ENCODE data around the gene TBC1D16. TPM values are rescaled to one million over a fixed set of nuclear protein-coding genes. Genes with fewer than 3 reads are reported as not detected.

TBC1D16 gene, protein sequence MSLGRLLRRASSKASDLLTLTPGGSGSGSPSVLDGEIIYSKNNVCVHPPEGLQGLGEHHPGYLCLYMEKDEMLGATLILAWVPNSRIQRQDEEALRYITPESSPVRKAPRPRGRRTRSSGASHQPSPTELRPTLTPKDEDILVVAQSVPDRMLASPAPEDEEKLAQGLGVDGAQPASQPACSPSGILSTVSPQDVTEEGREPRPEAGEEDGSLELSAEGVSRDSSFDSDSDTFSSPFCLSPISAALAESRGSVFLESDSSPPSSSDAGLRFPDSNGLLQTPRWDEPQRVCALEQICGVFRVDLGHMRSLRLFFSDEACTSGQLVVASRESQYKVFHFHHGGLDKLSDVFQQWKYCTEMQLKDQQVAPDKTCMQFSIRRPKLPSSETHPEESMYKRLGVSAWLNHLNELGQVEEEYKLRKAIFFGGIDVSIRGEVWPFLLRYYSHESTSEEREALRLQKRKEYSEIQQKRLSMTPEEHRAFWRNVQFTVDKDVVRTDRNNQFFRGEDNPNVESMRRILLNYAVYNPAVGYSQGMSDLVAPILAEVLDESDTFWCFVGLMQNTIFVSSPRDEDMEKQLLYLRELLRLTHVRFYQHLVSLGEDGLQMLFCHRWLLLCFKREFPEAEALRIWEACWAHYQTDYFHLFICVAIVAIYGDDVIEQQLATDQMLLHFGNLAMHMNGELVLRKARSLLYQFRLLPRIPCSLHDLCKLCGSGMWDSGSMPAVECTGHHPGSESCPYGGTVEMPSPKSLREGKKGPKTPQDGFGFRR
- total RNA-seq = 1 to 10 TPM; 5.4 TPM

DNA sequence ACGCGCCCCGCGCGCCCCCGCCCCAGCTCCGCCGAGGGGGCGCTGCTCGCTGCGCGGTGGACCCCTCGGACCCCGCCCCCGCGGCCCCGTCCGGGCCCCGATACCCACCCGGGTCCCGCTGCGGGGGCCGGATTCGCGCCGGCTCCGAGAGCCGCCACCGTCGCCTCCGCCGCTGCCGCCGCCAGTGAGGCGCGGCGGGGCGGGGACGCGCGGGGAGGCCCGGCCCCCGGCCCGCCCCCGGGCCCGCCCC is at the start of gene TBC1D16:
Gene TBC1D16, minus strand, starts transcription at position 186 of the 250 bp plus-strand sequence. CDS start 22,325 bp downstream, outside the sequence.
- Mint-ChIP-seq H3K27ac (no peak within 1 kb of the TSS), H3K27me3 (peaks cover 7% of the 10 kb centered on the region), H3K9me3 (no peaks in the 10 kb centered on the region), H3K36me3 (no peaks in the 10 kb centered on the region), H3K4me3 (peak within 1 kb of the TSS; percentile 80), H3K4me1 (ENCODE audit: low read depth) (peaks cover 8% of the 10 kb centered on the region)
- ChIA-PET CTCF (interaction anchor here (3.8 kb wide), 1 partner anchor 27 kb away, joined by 19 read pairs; no protein-coding TSS in a partner anchor), POLR2A (no interaction called here)
- no peak for DNase-seq
- intact Hi-C loops (cut with micrococcal nuclease) = loop anchor here (5.0 kb wide), 1 partner anchor 38 kb away; no protein-coding TSS in a partner anchor

DNA sequence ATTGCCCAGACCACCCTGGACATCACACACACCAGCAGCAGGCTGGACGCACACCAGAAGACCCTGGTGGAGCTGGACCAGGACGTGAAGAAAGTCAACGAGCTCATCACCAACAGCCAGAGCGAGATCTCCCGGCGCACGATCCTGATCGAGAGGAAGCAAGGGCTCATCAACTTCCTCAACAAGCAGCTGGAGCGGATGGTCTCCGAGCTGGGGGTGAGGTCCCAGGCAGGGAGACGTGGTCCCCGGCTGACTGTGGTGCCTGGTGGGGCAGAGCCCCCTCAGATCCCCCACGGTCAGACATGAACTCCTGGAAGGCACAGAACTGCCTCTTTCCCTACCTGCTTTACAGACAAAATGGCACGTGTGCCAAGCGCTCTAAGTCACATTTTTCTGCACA is 49.1 kb upstream of the TBC1D16 start:
- Mint-ChIP-seq H3K27me3 (peaks cover 2% of the 10 kb centered on the region), H3K27ac (no peak overlapping the region), H3K36me3 (no peaks in the 10 kb centered on the region), H3K4me1 (ENCODE audit: low read depth) (no peaks in the 10 kb centered on the region), H3K4me3 (no peak overlapping the region), H3K9me3 (no peaks in the 10 kb centered on the region)
- POLR2A ChIA-PET = no interaction called here
- no peak for DNase-seq
- intact Hi-C loops (cut with micrococcal nuclease) = no loop called here
- CTCF ChIA-PET = interaction anchor here (1.4 kb wide), 1 partner anchor 17 kb away, joined by 6 read pairs; the partner anchor contains the start of gene GAA

DNA sequence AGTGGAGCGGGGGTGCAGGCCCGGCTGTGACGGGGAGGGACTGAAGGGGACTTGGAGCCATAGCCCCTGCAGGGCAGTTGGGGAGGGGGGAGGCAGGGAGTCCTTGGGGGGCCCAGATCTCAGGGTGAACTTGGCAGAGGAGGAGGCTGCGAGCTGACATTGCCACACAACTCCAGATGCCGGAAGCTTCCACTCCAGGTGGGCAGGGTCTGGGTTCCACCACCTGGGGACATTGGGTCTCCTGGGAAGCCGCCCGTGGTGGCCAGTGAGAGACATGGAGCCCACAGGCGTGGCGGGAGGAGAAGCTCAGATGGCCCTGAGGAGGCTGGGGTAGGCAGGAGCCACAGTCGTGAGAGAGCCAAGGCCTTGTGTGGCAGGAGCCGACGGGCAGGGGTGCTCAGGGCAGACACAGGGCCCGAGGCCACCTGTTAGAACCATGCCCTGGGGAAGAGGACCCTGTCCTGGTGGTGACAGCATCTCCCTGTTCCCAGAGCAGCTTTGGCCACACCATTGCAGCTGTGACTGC is 47.5 kb upstream of the TBC1D16 start:
- POLR2A ChIA-PET = no interaction called here
- Mint-ChIP-seq H3K27me3 (peaks cover 2% of the 10 kb centered on the region), H3K4me3 (no peak overlapping the region), H3K27ac (no peak overlapping the region), H3K36me3 (no peaks in the 10 kb centered on the region), H3K9me3 (no peaks in the 10 kb centered on the region), H3K4me1 (ENCODE audit: low read depth) (no peaks in the 10 kb centered on the region)
- DNase-seq = no peak
- CTCF ChIA-PET = interaction anchor here (0.7 to 2.7 kb wide), 12 partner anchors 8 to 169 kb away, joined by 3 to 18 read pairs (median 4); partner anchors contain the start of gene GAA
- intact Hi-C loops (cut with micrococcal nuclease) = loop anchor here (2.0 kb wide), 1 partner anchor 18 kb away; the partner anchor contains the start of gene GAA

DNA sequence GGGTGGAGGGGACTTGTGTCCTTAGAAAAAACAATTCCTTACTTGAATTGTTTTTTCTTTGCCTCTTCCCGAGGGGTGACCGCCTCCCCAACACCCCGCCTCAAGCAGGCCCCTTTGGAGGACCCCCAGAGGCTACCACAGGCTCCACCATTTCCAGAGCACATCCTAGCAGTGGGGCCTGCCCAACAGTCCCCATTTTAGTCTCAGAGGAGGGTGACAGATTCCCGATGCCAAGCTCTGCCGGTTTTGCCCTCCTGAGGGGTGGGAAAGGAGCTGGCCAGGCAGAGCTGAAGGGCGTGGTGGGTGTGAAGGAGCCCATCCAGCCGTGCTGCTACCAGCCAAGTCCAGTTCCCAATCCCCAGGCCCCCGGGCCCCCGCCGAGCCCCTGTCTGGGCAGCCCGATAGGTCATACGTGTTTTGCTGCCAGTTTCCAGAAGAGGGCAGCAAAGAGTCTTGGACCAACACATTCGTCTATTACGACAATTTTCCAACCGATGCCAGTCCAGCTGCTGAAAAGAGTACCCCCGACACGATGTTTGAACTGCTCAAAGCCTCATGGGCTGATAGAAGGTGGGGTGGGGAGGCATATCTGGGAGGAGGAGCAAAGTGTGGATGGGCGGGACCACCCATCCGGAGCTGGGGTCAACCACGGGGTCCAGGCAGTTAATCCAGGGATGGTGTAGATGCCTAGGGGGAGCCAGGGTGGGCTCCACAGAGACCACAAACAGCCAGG is 46.9 kb upstream of the TBC1D16 start:
- POLR2A ChIA-PET = no interaction called here

DNA sequence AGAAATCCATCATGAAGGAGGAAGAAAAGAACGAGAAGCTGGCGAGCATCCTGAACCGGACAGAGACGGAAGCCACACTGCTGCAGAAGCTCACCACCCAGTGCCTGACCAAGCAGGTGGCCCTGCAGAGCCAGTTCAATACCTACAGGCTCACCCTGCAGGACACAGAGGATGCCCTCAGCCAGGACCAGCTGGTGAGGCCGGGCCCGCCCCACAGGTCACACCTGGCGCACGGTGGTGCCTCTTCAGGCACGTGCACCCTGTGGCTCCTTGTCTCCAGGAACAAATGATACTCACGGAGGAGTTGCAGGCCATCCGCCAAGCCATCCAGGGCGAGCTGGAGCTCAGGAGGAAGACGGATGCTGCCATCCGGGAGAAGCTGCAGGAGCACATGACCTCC is 45.9 kb upstream of the TBC1D16 start:
- intact Hi-C loops (cut with micrococcal nuclease) = no loop called here

More for the DNA sequence above, 46.9 kb upstream of the TBC1D16 start:
- intact Hi-C loops (cut with micrococcal nuclease) = loop anchor here (2.0 kb wide), 1 partner anchor 18 kb away; the partner anchor contains the start of gene GAA
- Mint-ChIP-seq H3K9me3 (no peaks in the 10 kb centered on the region), H3K4me1 (ENCODE audit: low read depth) (no peaks in the 10 kb centered on the region), H3K36me3 (no peaks in the 10 kb centered on the region), H3K4me3 (no peak overlapping the region), H3K27me3 (peaks cover 5% of the 10 kb centered on the region), H3K27ac (no peak overlapping the region)
- CTCF ChIA-PET = interaction anchor here (0.7 to 2.7 kb wide), 12 partner anchors 9 to 170 kb away, joined by 3 to 18 read pairs (median 4); partner anchors contain the start of gene GAA
- DNase-seq = peak; percentile 73

DNA sequence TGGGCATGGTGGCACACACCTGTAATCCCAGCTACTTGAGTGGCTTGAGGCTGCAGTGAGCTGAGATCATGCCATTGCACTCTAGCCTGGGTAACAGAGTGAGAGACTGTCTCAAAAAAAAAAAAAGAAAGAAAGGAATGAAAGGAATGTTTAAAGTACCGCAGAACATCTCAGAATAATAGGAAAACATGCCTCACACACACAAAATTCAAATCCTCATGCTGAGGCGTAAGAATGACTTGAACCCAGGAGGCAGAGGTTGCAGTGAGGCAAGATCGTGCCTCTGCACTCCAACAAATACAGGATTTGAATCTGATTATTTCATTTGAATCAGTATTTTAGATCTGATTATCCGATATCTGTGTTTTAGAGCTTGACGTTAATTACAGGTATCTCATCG is 44.4 kb upstream of the TBC1D16 start:
- ChIA-PET POLR2A (interaction anchor here (0.7 kb wide), 1 partner anchor 59 kb away, joined by 3 read pairs; no protein-coding TSS in a partner anchor), CTCF (no interaction called here)
- no peak overlapping the region for H3K4me3 Mint-ChIP-seq
- H3K27ac Mint-ChIP-seq = no peak overlapping the region
- no peaks in the 10 kb centered on the region for H3K36me3 Mint-ChIP-seq
- peaks cover 7% of the 10 kb centered on the region for H3K27me3 Mint-ChIP-seq
- H3K4me1 Mint-ChIP-seq (ENCODE audit: low read depth) = no peaks in the 10 kb centered on the region
- no peak for DNase-seq
- intact Hi-C loops (cut with micrococcal nuclease) = no loop called here
- no peaks in the 10 kb centered on the region for H3K9me3 Mint-ChIP-seq

More for the DNA sequence above, 45.9 kb upstream of the TBC1D16 start:
- no peaks in the 10 kb centered on the region for H3K36me3 Mint-ChIP-seq
- no peak overlapping the region for H3K27ac Mint-ChIP-seq
- no peaks in the 10 kb centered on the region for H3K9me3 Mint-ChIP-seq
- ChIA-PET CTCF (interaction anchor here (0.8 to 2.7 kb wide), 6 partner anchors 10 to 73 kb away, joined by 3 to 18 read pairs (median 5); partner anchors contain the start of gene GAA), POLR2A (no interaction called here)
- H3K4me3 Mint-ChIP-seq = no peak overlapping the region
- H3K27me3 Mint-ChIP-seq = peaks cover 7% of the 10 kb centered on the region
- no peak for DNase-seq
- H3K4me1 Mint-ChIP-seq (ENCODE audit: low read depth) = no peaks in the 10 kb centered on the region

DNA sequence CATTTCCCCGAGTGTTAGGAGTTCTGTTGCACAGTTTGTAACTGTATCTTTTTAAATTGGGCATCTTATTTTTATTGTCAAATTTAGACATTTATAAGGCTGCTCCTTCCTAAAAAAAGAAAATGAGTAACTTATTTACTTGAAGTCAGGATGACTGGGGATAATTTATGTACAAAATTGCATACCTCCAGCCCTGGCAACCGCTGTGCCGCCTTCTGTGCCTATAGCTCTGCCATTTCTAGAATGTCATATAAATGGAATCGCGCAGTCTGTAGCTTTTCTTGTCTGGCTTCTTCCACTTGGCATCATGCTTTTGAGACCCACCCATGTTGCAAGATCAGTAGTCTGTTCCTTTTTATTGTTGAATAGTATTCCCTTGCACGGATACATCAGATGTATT is 36.7 kb upstream of the TBC1D16 start:
- CTCF ChIA-PET = interaction anchor here (1.5 kb wide), 1 partner anchor 64 kb away, joined by 4 read pairs; no protein-coding TSS in a partner anchor
- POLR2A ChIA-PET = no interaction called here
- no peak for DNase-seq
- peaks cover under 1% of the 10 kb centered on the region for H3K27me3 Mint-ChIP-seq
- H3K36me3 Mint-ChIP-seq = no peaks in the 10 kb centered on the region
- no peak overlapping the region for H3K4me3 Mint-ChIP-seq
- no peaks in the 10 kb centered on the region for H3K4me1 Mint-ChIP-seq (ENCODE audit: low read depth)
- no peak overlapping the region for H3K27ac Mint-ChIP-seq
- H3K9me3 Mint-ChIP-seq = no peaks in the 10 kb centered on the region
- intact Hi-C loops (cut with micrococcal nuclease) = no loop called here

DNA sequence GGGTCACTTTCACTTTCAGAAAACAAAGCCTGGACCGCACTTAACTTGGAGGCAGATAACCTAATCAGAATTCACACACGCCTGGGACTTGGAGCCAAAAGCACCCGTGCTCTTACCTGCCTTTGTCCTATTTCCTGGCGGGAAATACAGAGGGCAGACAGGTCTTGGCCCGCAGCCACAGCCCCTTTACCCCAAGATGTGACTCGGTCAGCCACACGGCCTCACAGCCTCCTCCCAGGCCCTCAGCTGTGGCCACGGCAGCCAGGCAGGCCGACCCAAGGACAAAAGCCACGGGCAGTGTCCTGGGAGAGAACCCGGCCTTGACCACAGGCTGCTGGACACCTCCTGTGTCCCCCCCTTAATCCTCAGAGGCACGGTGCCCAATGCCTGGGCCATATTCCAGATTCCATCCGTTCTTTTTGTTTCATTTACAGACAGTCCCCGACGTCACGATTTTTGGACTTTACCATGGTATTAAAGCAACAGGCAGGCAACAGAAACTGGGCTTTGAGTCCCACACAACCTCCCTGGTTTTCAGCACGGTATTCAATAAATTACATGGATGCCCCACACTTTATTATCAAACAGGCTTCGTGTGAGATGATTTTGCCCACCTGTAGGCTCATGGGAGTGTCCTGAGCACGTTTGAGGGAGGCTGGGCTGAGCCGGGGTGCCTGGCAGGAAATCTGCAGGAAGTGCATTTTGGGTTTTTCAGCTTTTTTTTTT is 35.6 kb upstream of the TBC1D16 start:
- Mint-ChIP-seq H3K4me1 (ENCODE audit: low read depth) (no peaks in the 10 kb centered on the region), H3K27me3 (no peaks in the 10 kb centered on the region), H3K36me3 (no peaks in the 10 kb centered on the region), H3K9me3 (no peaks in the 10 kb centered on the region), H3K27ac (no peak overlapping the region), H3K4me3 (no peak overlapping the region)
- DNase-seq = no peak
- ChIA-PET POLR2A (no interaction called here), CTCF (no interaction called here)
- intact Hi-C loops (cut with micrococcal nuclease) = no loop called here

DNA sequence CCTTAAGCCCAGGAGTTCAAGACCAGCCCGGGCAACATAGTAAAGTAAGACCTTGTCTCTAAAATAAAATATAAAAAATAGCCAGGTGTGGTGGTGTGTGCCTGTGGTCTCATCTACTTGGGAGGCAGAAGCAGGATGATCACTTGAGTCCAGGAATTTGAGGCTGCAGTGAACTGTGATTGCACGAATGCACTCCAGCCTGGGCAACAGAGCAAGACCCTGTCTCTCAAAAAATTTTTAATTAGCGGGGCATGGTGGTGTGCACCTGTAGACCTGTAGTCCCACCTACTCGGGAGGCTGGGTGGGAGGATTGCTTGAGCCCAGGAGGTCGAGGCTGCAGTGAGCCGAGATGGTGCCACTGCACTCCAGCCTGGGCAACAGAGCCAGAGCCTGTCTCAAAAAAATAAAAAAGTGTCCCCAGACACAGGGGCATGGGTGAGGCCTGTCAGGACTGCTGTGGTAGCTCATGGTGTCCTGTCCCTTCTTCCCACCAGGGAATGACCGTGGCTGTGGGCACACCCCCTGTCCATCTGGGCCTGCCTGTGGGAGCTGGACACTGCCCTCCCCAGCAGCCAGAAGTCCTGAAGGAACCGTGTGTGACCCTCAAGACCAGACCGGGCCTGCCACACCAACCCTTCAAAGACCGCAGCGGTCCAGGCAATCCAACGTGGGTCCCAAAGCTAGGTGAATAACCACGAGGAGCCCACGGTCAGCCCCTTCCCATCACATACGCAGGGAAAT is 34.9 kb upstream of the TBC1D16 start:
- Mint-ChIP-seq H3K4me1 (ENCODE audit: low read depth) (no peaks in the 10 kb centered on the region), H3K4me3 (no peak overlapping the region), H3K27ac (no peak overlapping the region), H3K27me3 (no peaks in the 10 kb centered on the region), H3K9me3 (no peaks in the 10 kb centered on the region), H3K36me3 (no peaks in the 10 kb centered on the region)
- ChIA-PET CTCF (no interaction called here), POLR2A (no interaction called here)
- DNase-seq = no peak
- intact Hi-C loops (cut with micrococcal nuclease) = no loop called here

DNA sequence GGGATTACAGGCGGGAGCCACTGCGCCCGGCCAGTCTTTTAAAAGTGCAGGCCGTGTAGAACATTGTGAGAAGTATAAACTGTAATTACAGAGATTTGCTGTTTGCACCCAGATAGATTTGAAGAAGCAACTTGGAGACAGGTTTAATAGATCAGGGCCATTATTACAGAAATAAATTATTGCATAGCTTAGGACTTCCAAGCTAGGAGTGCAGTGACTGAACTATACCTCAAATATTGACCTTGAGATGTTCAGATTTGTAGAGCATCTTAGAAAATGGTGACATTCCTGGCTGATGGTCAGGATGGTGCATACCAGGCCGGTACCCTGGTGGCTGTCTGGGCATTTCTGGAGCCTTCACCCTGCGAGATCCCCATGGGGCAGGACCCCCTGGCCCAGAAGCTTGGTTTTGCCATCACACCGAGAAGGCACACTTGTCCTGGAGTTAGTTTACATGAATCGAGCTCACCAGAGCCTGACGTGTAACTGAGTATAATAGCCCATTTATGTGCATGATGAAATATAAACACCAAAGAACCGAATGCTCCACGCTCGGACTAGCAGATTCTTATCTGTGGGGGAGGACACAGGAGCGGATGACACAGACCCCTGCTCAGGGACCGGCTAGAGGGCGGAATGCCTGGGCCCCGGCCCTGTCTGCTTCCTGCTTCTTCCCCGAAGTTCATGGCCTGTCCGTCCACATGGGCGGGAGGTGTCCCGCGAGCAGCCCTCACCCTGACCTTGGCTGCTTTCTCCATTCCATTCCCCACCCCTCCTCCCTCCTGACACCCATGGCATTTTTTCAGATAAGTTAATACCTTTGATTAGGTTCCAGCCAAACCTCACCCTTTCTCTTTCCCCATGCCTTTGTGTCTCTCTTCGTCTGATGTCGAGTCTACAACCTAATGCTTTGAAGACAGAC is 32.9 kb upstream of the TBC1D16 start:
- H3K36me3 Mint-ChIP-seq = no peaks in the 10 kb centered on the region
- ChIA-PET POLR2A (no interaction called here), CTCF (no interaction called here)
- no peak for DNase-seq
- H3K4me1 Mint-ChIP-seq (ENCODE audit: low read depth) = no peaks in the 10 kb centered on the region
- no peak overlapping the region for H3K27ac Mint-ChIP-seq
- H3K27me3 Mint-ChIP-seq = no peaks in the 10 kb centered on the region
- H3K4me3 Mint-ChIP-seq = no peak overlapping the region
- intact Hi-C loops (cut with micrococcal nuclease) = no loop called here
- no peaks in the 10 kb centered on the region for H3K9me3 Mint-ChIP-seq
